ENCODE data around the gene CSRP1.
A peak's percentile ranks its signal among the peaks of the same experiment; 100 is the strongest.

The CSRP1 gene

DNA sequence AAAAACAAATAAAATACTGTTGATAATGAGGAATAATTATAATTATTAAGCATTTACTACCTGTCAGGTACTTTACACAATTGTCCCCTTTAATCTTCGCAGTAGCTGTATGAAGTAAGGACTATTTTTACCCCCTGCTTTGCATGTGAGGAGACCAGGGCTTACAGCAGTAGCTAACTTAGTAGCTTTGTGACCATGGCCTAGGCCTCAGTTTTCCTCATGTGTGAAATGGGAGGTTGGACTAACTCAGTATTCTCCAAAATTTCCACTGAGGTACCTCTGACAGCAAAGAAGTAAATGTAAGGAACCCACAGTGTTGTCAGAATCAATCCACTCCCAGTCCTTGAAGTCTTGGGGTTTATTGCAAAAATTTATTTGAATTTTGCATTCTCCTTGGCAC, 3.8 kb upstream of the CSRP1 start:
- TF ChIP-seq, protein P1, sequence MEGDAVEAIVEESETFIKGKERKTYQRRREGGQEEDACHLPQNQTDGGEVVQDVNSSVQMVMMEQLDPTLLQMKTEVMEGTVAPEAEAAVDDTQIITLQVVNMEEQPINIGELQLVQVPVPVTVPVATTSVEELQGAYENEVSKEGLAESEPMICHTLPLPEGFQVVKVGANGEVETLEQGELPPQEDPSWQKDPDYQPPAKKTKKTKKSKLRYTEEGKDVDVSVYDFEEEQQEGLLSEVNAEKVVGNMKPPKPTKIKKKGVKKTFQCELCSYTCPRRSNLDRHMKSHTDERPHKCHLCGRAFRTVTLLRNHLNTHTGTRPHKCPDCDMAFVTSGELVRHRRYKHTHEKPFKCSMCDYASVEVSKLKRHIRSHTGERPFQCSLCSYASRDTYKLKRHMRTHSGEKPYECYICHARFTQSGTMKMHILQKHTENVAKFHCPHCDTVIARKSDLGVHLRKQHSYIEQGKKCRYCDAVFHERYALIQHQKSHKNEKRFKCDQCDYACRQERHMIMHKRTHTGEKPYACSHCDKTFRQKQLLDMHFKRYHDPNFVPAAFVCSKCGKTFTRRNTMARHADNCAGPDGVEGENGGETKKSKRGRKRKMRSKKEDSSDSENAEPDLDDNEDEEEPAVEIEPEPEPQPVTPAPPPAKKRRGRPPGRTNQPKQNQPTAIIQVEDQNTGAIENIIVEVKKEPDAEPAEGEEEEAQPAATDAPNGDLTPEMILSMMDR (conservative IDR thresholded peaks at IDR 0.05; ENCODE audit: low read depth): no peak
- ChIA-PET CTCF (interaction anchor here (14.7 kb wide), 1 partner anchor 22 kb away, joined by 464 read pairs; no protein-coding TSS in a partner anchor), POLR2A (ENCODE audit: low non-redundant PET) (no interaction called here)
- no peak for DNase-seq (ENCODE audit: low spot score)
- no peak overlapping the region for H3K27ac ChIP-seq

- ChIA-PET CTCF (interaction anchor here (14.7 kb wide), 1 partner anchor 21 kb away, joined by 464 read pairs; no protein-coding TSS in a partner anchor), POLR2A (ENCODE audit: low non-redundant PET) (no interaction called here)
- no peak for DNase-seq (ENCODE audit: low spot score)
- TF ChIP-seq, protein P1 (conservative IDR thresholded peaks at IDR 0.05; ENCODE audit: low read depth): no peak
- no peak overlapping the region for H3K27ac ChIP-seq
Measured at GRCh38 chr1:201509601-201510374, 2.9 kb upstream of the CSRP1 start.

- H3K27ac ChIP-seq: no peak overlapping the region
- no peak for DNase-seq (ENCODE audit: low spot score)
- ChIA-PET CTCF (interaction anchor here (14.7 kb wide), 1 partner anchor 20 kb away, joined by 464 read pairs; no protein-coding TSS in a partner anchor), POLR2A (ENCODE audit: low non-redundant PET) (no interaction called here)
- TF ChIP-seq, protein P1 (conservative IDR thresholded peaks at IDR 0.05; ENCODE audit: low read depth): no peak
Measured at GRCh38 chr1:201508809-201509208, 1.9 kb upstream of the CSRP1 start.

GRCh38 chr1:201507360-201507675, 395 bp upstream of the CSRP1 start:
- CTCF ChIA-PET: interaction anchor here (0.5 to 14.7 kb wide), 6 partner anchors 18 to 664 kb away, joined by 3 to 464 read pairs (median 4); no protein-coding TSS in a partner anchor
- TF ChIP-seq, protein P1 (conservative IDR thresholded peaks at IDR 0.05; ENCODE audit: low read depth): no peak
- DNase-seq (ENCODE audit: low spot score): no peak
- H3K27ac ChIP-seq: peak overlapping the region; percentile 92
- POLR2A ChIA-PET (ENCODE audit: low non-redundant PET): interaction anchor here (0.7 to 0.8 kb wide), 2 partner anchors 48 to 391 kb away, joined by 3 read pairs; no protein-coding TSS in a partner anchor

- POLR2A ChIA-PET (ENCODE audit: low non-redundant PET): interaction anchor here (0.5 to 1.8 kb wide), 6 partner anchors 10 to 487 kb away, joined by 3 to 6 read pairs (median 4); no protein-coding TSS in a partner anchor
- TF ChIP-seq, protein P1 (conservative IDR thresholded peaks at IDR 0.05; ENCODE audit: low read depth): no peak
- DNase-seq (ENCODE audit: low spot score): no peak
- CTCF ChIA-PET: interaction anchor here (0.5 to 14.7 kb wide), 3 partner anchors 17 to 1502 kb away, joined by 4 to 464 read pairs (median 4); no protein-coding TSS in a partner anchor
- H3K27ac ChIP-seq: peak overlapping the region; percentile 92
Measured at GRCh38 chr1:201506092-201506491, 831 bp downstream of the CSRP1 start.

GRCh38 chr1:201505503-201505890, 1.4 kb downstream of the CSRP1 start:
- peak overlapping the region; percentile 92 for H3K27ac ChIP-seq
- ChIA-PET CTCF (interaction anchor here (0.5 to 14.7 kb wide), 3 partner anchors 16 to 1503 kb away, joined by 4 to 464 read pairs (median 4); no protein-coding TSS in a partner anchor), POLR2A (ENCODE audit: low non-redundant PET) (interaction anchor here (1.0 to 1.8 kb wide), 5 partner anchors 9 to 25 kb away, joined by 3 to 6 read pairs (median 4); no protein-coding TSS in a partner anchor)
- TF ChIP-seq, protein P1 (conservative IDR thresholded peaks at IDR 0.05; ENCODE audit: low read depth): no peak
- DNase-seq (ENCODE audit: low spot score): peak; percentile 85
